HepG2 (cell line): ENCODE measurements around the gene HAPLN3. TPM values are rescaled to one million over a fixed set of nuclear protein-coding genes. Genes with fewer than 3 reads are reported as not detected.

Experiments used
- ATAC-seq: fragments of 200-7000 bp; cut with Tn5 transposase; 3 replicates; pipeline ENCODE4 v1.9.1; 2020; ENCODE audit warnings: mild to moderate bottlenecking, moderate library complexity
- BruUV-seq: library from RNA; stranded (reverse); fragments of 400-500 nt; replicated peaks from 2 replicates; lab custom pipeline; 2021; lab: Mats Ljungman, UMichigan
- CTCF ChIA-PET: fragments of 300-600 bp; formaldehyde crosslinking; extraction: SDS; loops from one replicate; lab custom pipeline; 2021; ENCODE audit warnings: low total read pairs, inconsistent platforms, low intra/inter-chr PET ratio; lab: Yijun Ruan, JAX
- POLR2A ChIA-PET: fragments of 350-600 bp; sonication (Branson Sonifier 250); formaldehyde crosslinking; loops from one replicate; lab custom pipeline; 2020; ENCODE audit warnings: antibody characterized with exemption, inconsistent platforms; lab: Yijun Ruan, JAX
- DNase-seq: peaks from one replicate; pipeline ENCODE4 v3.0.0-alpha.2; 2015; ENCODE audit warnings: low spot score
- FAIRE-seq: peaks from 3 replicates; lab custom pipeline; 2011; peaks lifted over from hg19 to GRCh38; lab: Jason Lieb, UNC
- H2AFZ ChIP-seq: one replicate; pipeline ENCODE4 v1.6.1; 2011; ENCODE audit warnings: low read length, inconsistent platforms
- H3K27ac ChIP-seq: fragments of 300-600 bp; 3 replicates; pipeline ENCODE4 v1.8.0; 2011; ENCODE audit warnings: mixed run types, mild to moderate bottlenecking, mixed read lengths, low read length, inconsistent platforms; ENCODE audit not compliant: insufficient read depth; ENCODE audit errors: extremely low read length
- H3K27me3 ChIP-seq, 2 experiments: fragments of 200-600 bp in 1 of 2; 2 replicates in 1 of 2; 3 replicates in 1 of 2; pipeline versions ENCODE4 v1.6.0 to v1.8.0; 2011; ENCODE audit warnings: low read length in 2 of 2, mild to moderate bottlenecking in 2 of 2, moderate library complexity in 2 of 2, inconsistent platforms in 1 of 2; ENCODE audit not compliant: insufficient read depth in 2 of 2, control insufficient read depth in 1 of 2
- H3K36me3 ChIP-seq, 2 experiments: fragments of 200-600 bp in 1 of 2; replicated peaks in 1 of 2; 2 replicates in 1 of 2; 3 replicates in 1 of 2; pipeline versions ENCODE4 v1.5.1 to v1.8.0; 2011; ENCODE audit warnings: low read length in 2 of 2, inconsistent platforms in 1 of 2; ENCODE audit not compliant: insufficient read depth in 2 of 2, control insufficient read depth in 1 of 2
- H3K4me1 ChIP-seq: 2 replicates; pipeline ENCODE4 v1.5.1; 2012; ENCODE audit warnings: low read length, inconsistent platforms; ENCODE audit not compliant: insufficient read depth
- H3K4me2 ChIP-seq: 2 replicates; pipeline ENCODE4 v1.6.0; 2011; ENCODE audit warnings: low read depth, low read length, inconsistent platforms
- H3K4me3 ChIP-seq, 3 experiments: fragments of 200-600 bp in 1 of 3; sonication (generic), shearing (Covaris generic) in 1 of 3; replicated peaks in 1 of 3; 2 replicates each; pipeline ENCODE4 v1.5.1; 2011 to 2016; ENCODE audit warnings: low read length in 3 of 3, inconsistent platforms in 2 of 3, low read depth in 2 of 3, mild to moderate bottlenecking in 2 of 3, control low read depth in 1 of 3, mixed read lengths in 1 of 3; ENCODE audit not compliant: insufficient read depth in 1 of 3
- H3K79me2 ChIP-seq: one replicate; pipeline ENCODE4 v1.6.1; 2011; ENCODE audit warnings: low read length, inconsistent platforms; ENCODE audit not compliant: insufficient read depth
- H3K9ac ChIP-seq: 2 replicates; pipeline ENCODE4 v1.6.0; 2011; ENCODE audit warnings: mild to moderate bottlenecking, low read depth, low read length, inconsistent platforms; ENCODE audit not compliant: insufficient read depth
- H3K9me3 ChIP-seq: 2 replicates; pipeline ENCODE4 v1.5.1; 2012; ENCODE audit warnings: mild to moderate bottlenecking, low read length
- H4K20me1 ChIP-seq: 2 replicates; pipeline ENCODE4 v1.6.0; 2011; ENCODE audit warnings: inconsistent platforms, mild to moderate bottlenecking, low read length, moderate library complexity; ENCODE audit not compliant: insufficient read depth
- MAFK ChIP-seq, 2 experiments: IDR thresholded peaks in 1 of 2; conservative IDR thresholded peaks in 1 of 2; 2 replicates each; pipeline ENCODE4 v1.6.1; 2011; ENCODE audit warnings: improper control_type of control experiment in 2 of 2, low read length in 2 of 2
- SRSF4 ChIP-seq: fragments of 200-400 bp; formaldehyde crosslinking; IDR thresholded peaks from one replicate; pipeline ENCODE4 v1.6.1; 2018; ENCODE audit warnings: mild to moderate bottlenecking, low read depth, low read length, moderate library complexity; ENCODE audit not compliant: poor library complexity, severe bottlenecking
- ZNF570 ChIP-seq: sonication (generic); formaldehyde crosslinking; IDR thresholded peaks from 2 replicates; pipeline ENCODE4 v1.4.0; 2020; ENCODE audit warnings: mild to moderate bottlenecking, missing genetic modification reagents, borderline replicate concordance
- WGBS: methylation state at CpG from one replicate; pipeline ENCODE4 v1.1.6; 2017; ENCODE audit warnings: low lambda C conversion rate; 5-methylcytosine and 5-hydroxymethylcytosine counted together
- in situ Hi-C: cut with HindIII; loops from 2 replicates; pipeline ENCODE4 v1.10.0; 2017; ENCODE audit warnings: low pct_unique_long_range_greater_than_20kb; ENCODE audit not compliant: extremely low pct_ligation_motif_present
- intact Hi-C: fragments of 100-400 bp; cut with micrococcal nuclease; formaldehyde crosslinking; loops from one replicate; pipeline ENCODE4 v1.10.0; 2022; ENCODE audit not compliant: unreplicated experiment
- polyA plus RNA-seq, 8 experiments: library from polyadenylated mRNA; depleted of rRNA in 3 of 8; stranded (reverse) in 7 of 8; unstranded in 1 of 8; fragments of >200 nt; fragmentation: Illumina TruSeq in 4 of 8; extraction: Trizol in 4 of 8; gene quantifications; 2 replicates each; pipeline versions ENCODE4 v1.2.1 to v1.2.3, GENCODE V29; 2011 to 2016; ENCODE audit warnings: low read depth in 4 of 8, missing spikeins in 1 of 8, mixed read lengths in 1 of 8; ENCODE audit not compliant: insufficient read depth in 1 of 8
- total RNA-seq, 5 experiments: library from RNA; depleted of rRNA; stranded (reverse); fragments of >200 nt; fragmentation: Illumina TruSeq; extraction: Trizol; gene quantifications; 2 replicates each; pipeline ENCODE4 v1.2.3, GENCODE V29; 2016; ENCODE audit warnings: low read depth in 1 of 5
- TF ChIP-seq, protein P1 (sequence below): sonication (generic); formaldehyde crosslinking; IDR thresholded peaks from 2 replicates; pipeline ENCODE4 v1.5.1; 2020; ENCODE audit warnings: mild to moderate bottlenecking, missing genetic modification reagents

HAPLN3 gene
- total and polyA plus RNA-seq, 2 of the 13 experiments (the other 11 are each of a cell fraction or from before 2014, with no cell fraction given) = 0.09 TPM; not detected in 1

- TF ChIP-seq, protein P1, sequence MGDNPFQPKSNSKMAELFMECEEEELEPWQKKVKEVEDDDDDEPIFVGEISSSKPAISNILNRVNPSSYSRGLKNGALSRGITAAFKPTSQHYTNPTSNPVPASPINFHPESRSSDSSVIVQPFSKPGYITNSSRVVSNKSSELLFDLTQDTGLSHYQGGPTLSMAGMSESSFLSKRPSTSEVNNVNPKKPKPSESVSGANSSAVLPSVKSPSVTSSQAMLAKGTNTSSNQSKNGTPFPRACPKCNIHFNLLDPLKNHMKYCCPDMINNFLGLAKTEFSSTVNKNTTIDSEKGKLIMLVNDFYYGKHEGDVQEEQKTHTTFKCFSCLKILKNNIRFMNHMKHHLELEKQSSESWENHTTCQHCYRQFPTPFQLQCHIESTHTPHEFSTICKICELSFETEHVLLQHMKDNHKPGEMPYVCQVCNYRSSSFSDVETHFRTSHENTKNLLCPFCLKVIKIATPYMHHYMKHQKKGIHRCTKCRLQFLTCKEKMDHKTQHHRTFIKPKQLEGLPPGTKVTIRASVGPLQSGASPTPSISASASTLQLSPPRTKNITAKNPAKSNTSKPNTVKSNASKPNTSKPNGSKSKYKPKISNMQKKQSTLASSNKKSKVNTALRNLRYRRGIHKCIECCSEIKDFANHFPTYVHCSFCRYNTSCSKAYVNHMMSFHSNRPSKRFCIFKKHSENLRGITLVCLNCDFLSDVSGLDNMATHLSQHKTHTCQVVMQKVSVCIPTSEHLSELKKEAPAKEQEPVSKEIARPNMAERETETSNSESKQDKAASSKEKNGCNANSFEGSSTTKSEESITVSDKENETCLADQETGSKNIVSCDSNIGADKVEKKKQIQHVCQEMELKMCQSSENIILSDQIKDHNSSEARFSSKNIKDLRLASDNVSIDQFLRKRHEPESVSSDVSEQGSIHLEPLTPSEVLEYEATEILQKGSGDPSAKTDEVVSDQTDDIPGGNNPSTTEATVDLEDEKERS (CRISPR knock-in tag) = no peak
- TF ChIP-seq SRSF4 = no peak
Observed at GRCh38 chr15:88917760-88918159, 22.4 kb upstream of the HAPLN3 start (continued).

DNA sequence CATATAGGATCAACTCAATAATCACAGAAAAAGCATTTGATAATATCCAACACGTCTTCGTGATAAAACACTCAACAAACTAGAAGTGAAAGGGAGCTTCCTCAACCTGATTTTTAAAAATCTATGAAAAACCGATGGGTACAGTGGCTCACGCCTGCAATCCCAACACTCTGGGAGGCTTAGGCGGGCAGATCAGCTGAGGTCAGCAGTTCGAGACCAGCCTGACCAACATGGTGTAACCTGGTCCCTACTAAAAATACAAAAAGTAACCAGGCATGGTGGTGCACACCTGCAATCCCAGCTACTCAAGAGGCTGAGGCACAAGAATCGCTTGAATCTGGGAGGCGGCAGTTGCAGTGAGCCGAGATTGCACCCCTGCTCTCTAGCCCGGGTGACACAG lies 20.0 kb upstream of the HAPLN3 start:
- Histone ChIP-seq H3K4me2 (no peak overlapping the region), H3K36me3 (no peaks in the 10 kb centered on the region), H3K9me3 (no peaks in the 10 kb centered on the region), H3K4me1 (peaks cover 18% of the 10 kb centered on the region), H3K27ac (no peak overlapping the region), H3K79me2 (no peaks in the 10 kb centered on the region)
- intact Hi-C loops = no loop called here
- no peak for ATAC-seq
- no peak for DNase-seq
- no peak for FAIRE-seq
- no TSS peak for BruUV-seq
- in situ Hi-C loops = no loop called here
- peak in 1 of 2 experiments; percentile 67; a peak in 2 of 4 replicates for TF ChIP-seq MAFK (conservative IDR thresholded peaks at IDR 0.05 in 1 of 2, IDR thresholded peaks at IDR 0.05 in 1 of 2; ENCODE audit: low read length in 2 of 2)
- no peak for TF ChIP-seq ZNF570
- TF ChIP-seq, all 625 proteins: peak for 1
- no peak overlapping the region for H2AFZ ChIP-seq
- H3K9ac ChIP-seq = no peak overlapping the region
- H4K20me1 ChIP-seq = no peaks in the 10 kb centered on the region
- WGBS = 84% methylated on average over 10 of the region's 10 CpGs
- H3K27me3 ChIP-seq = no peaks in the 10 kb centered on the region
- CTCF ChIA-PET = no interaction called here
- no peak overlapping the region for H3K4me3 ChIP-seq
- POLR2A ChIA-PET = no interaction called here
